SU-DHL-6 (cell line): ENCODE results near the gene EEF1AKMT3.

Experiments used
- H2AFZ ChIP-seq: fragments of 200-600 bp; sonication (generic); 2 replicates; pipeline ENCODE4 v1.6.1; 2014; ENCODE audit warnings: low read depth, mild to moderate bottlenecking, moderate library complexity, mixed read lengths, antibody characterized with exemption, low read length; ENCODE audit not compliant: severe bottlenecking
- H3F3A ChIP-seq: fragments of 200-600 bp; shearing (Covaris generic); 2 replicates; pipeline ENCODE4 v1.6.0; 2016; ENCODE audit warnings: antibody characterized with exemption, mild to moderate bottlenecking; ENCODE audit not compliant: insufficient read depth
- H3K27ac ChIP-seq: fragments of 200-600 bp; sonication (generic); 2 replicates; pipeline ENCODE4 v1.5.1; 2016; ENCODE audit warnings: low read depth, mild to moderate bottlenecking, low read length, moderate library complexity, mixed read lengths
- H3K27me3 ChIP-seq: fragments of 200-600 bp; sonication (generic), shearing (Covaris generic); 2 replicates; pipeline ENCODE4 v1.6.0; 2014; ENCODE audit warnings: mild to moderate bottlenecking, low read length
- H3K36me3 ChIP-seq: fragments of 200-600 bp; sonication (generic); 2 replicates; pipeline ENCODE4 v1.6.1; 2014; ENCODE audit warnings: mild to moderate bottlenecking, low read length, mixed read lengths
- H3K4me2 ChIP-seq: fragments of 300-600, 200-600 bp; shearing (Covaris generic), sonication (generic); 2 replicates; pipeline ENCODE4 v1.6.0; 2014; ENCODE audit warnings: low read length, low read depth, mild to moderate bottlenecking; ENCODE audit not compliant: poor library complexity, severe bottlenecking
- H3K4me3 ChIP-seq: fragments of 200-600 bp; sonication (generic); 2 replicates; pipeline ENCODE4 v1.5.1; 2014; ENCODE audit warnings: antibody characterized with exemption, low read length, mild to moderate bottlenecking, mixed read lengths; ENCODE audit not compliant: insufficient read depth, poor library complexity, severe bottlenecking
- H3K79me2 ChIP-seq: fragments of 200-600 bp; sonication (generic); 2 replicates; pipeline ENCODE4 v1.6.1; 2014; ENCODE audit warnings: mild to moderate bottlenecking, low read length, moderate library complexity; ENCODE audit not compliant: insufficient read depth
- H3K9ac ChIP-seq: fragments of 200-600 bp; sonication (generic); 2 replicates; pipeline ENCODE4 v1.7.0; 2014; ENCODE audit warnings: mild to moderate bottlenecking, low read length
- H3K9me2 ChIP-seq: fragments of 200-600 bp; sonication (generic); replicated peaks from 2 replicates; pipeline ENCODE4 v1.6.1; 2014; ENCODE audit warnings: low read length; ENCODE audit not compliant: insufficient read depth
- H3K9me3 ChIP-seq: fragments of 200-600 bp; sonication (generic); 2 replicates; pipeline ENCODE4 v1.6.1; 2014; ENCODE audit warnings: low read length, mixed read lengths; ENCODE audit not compliant: insufficient read depth
- H4K20me1 ChIP-seq: fragments of 200-600 bp; sonication (generic); 2 replicates; pipeline ENCODE4 v1.6.1; 2014; ENCODE audit warnings: low read depth, mild to moderate bottlenecking, antibody characterized with exemption, low read length, moderate library complexity, mixed read lengths
- EZH2phosphoT487 ChIP-seq: fragments of 200-600 bp; sonication (generic), shearing (Covaris generic); conservative IDR thresholded peaks from 2 replicates; pipeline ENCODE4 v1.6.1; 2018; ENCODE audit warnings: mild to moderate bottlenecking, antibody characterized with exemption, low read length, moderate library complexity, mixed read lengths
- TF ChIP-seq, protein P1 (sequence below): fragments of 200-600 bp; sonication (generic); IDR thresholded peaks from one replicate; pipeline ENCODE4 v1.5.1; 2017; ENCODE audit warnings: antibody characterized with exemption, mild to moderate bottlenecking, low read length, moderate library complexity; ENCODE audit not compliant: insufficient read depth, poor library complexity, severe bottlenecking

EEF1AKMT3 gene

DNA sequence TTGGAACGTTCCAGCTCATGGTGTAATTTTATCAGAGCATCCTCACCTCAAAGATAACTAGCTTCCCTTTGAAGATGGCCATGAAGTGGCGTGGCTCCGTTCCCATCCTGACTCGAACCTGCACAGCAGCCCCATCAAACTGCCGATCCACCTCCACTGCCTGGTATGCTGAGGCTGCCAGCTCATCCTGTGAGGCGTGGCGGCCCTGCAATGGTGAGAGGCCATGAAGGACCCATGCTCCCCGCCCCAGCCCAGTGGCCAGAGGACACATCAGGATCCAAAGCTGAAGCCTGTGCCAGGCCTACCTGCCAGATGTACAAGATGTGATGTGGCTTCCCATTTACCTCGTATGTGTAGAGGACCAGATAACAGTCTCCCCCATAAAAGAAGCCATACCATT is 34.9 kb downstream of the EEF1AKMT3 start:
- H3K9me3 ChIP-seq = no peaks in the 10 kb centered on the region
- H3K27ac ChIP-seq = no peak overlapping the region
- no peaks in the 10 kb centered on the region for H3K9me2 ChIP-seq
- no peaks in the 10 kb centered on the region for H3K36me3 ChIP-seq
- no peak overlapping the region for H3K9ac ChIP-seq
- H3K4me2 ChIP-seq = no peak overlapping the region
- no peak for TF ChIP-seq EZH2phosphoT487
- TF ChIP-seq, protein P1, sequence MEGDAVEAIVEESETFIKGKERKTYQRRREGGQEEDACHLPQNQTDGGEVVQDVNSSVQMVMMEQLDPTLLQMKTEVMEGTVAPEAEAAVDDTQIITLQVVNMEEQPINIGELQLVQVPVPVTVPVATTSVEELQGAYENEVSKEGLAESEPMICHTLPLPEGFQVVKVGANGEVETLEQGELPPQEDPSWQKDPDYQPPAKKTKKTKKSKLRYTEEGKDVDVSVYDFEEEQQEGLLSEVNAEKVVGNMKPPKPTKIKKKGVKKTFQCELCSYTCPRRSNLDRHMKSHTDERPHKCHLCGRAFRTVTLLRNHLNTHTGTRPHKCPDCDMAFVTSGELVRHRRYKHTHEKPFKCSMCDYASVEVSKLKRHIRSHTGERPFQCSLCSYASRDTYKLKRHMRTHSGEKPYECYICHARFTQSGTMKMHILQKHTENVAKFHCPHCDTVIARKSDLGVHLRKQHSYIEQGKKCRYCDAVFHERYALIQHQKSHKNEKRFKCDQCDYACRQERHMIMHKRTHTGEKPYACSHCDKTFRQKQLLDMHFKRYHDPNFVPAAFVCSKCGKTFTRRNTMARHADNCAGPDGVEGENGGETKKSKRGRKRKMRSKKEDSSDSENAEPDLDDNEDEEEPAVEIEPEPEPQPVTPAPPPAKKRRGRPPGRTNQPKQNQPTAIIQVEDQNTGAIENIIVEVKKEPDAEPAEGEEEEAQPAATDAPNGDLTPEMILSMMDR = no peak
- no peaks in the 10 kb centered on the region for H3F3A ChIP-seq
- no peaks in the 10 kb centered on the region for H4K20me1 ChIP-seq
- H2AFZ ChIP-seq = no peak overlapping the region
- H3K27me3 ChIP-seq = no peaks in the 10 kb centered on the region
- H3K79me2 ChIP-seq = no peaks in the 10 kb centered on the region
- no peak overlapping the region for H3K4me3 ChIP-seq

- no peak overlapping the region for H3K9ac ChIP-seq
- TF ChIP-seq, protein P1 = no peak
- TF ChIP-seq EZH2phosphoT487 = no peak
- H4K20me1 ChIP-seq = no peaks in the 10 kb centered on the region
- no peak overlapping the region for H3K27ac ChIP-seq
- H2AFZ ChIP-seq = no peak overlapping the region
- H3K4me3 ChIP-seq = no peak overlapping the region
- H3K9me2 ChIP-seq = no peaks in the 10 kb centered on the region
- no peaks in the 10 kb centered on the region for H3K36me3 ChIP-seq
- H3K27me3 ChIP-seq = no peaks in the 10 kb centered on the region
- no peaks in the 10 kb centered on the region for H3K79me2 ChIP-seq
- no peaks in the 10 kb centered on the region for H3F3A ChIP-seq
- H3K4me2 ChIP-seq = no peak overlapping the region
- H3K9me3 ChIP-seq = no peaks in the 10 kb centered on the region
Observed at GRCh38 chr12:57808351-57808750, 35.9 kb downstream of the EEF1AKMT3 start.

DNA sequence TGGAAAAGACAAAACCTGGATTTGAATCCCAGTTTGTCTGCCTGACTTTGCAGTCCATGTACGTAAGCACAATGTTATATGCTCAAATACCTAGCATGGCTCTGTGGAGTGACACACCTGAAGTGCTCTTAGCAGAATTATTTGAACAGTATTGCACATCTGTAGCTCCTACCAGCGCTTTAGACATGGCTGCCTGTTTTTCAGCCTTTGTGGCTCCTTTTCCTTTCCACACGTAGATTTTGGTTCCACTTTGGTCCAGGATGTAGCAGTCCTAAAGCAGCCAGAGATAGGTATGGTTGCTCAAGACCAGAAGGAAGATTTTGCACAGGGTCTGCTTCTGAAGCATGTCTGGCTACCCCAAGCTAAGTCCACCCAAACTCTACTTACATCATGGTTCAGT is 37.0 kb downstream of the EEF1AKMT3 start:
- Histone ChIP-seq H3K27me3 (no peaks in the 10 kb centered on the region), H3K36me3 (no peaks in the 10 kb centered on the region), H3K9ac (no peak overlapping the region), H3K4me2 (no peak overlapping the region), H3F3A (no peaks in the 10 kb centered on the region), H4K20me1 (no peaks in the 10 kb centered on the region), H3K9me2 (no peaks in the 10 kb centered on the region), H3K4me3 (no peak overlapping the region), H3K9me3 (no peaks in the 10 kb centered on the region), H3K79me2 (no peaks in the 10 kb centered on the region), H2AFZ (no peak overlapping the region), H3K27ac (no peak overlapping the region)
- TF ChIP-seq EZH2phosphoT487 = no peak
- TF ChIP-seq, protein P1 = no peak
